H1 (cell line): ENCODE results near the gene ARHGAP5. TPM values are rescaled to one million over a fixed set of nuclear protein-coding genes. Genes with fewer than 3 reads are reported as not detected.

Source experiments
- ASH2L ChIP-seq: fragments of 200-600, 300-600 bp; sonication (generic); IDR thresholded peaks from one replicate; pipeline ENCODE4 v1.7.1; 2017; ENCODE audit warnings: low read length
- CTCF ChIP-seq, 3 experiments: IDR thresholded peaks; 1 replicate in 2 of 3; 2 replicates in 1 of 3; pipeline versions ENCODE4 v1.5.1 to v1.6.1; 2011; ENCODE audit warnings: low read length in 3 of 3, mild to moderate bottlenecking in 3 of 3, inconsistent platforms in 2 of 3, low read depth in 1 of 3, moderate library complexity in 1 of 3; ENCODE audit not compliant: insufficient read depth in 1 of 3; ENCODE audit errors: control extremely low read depth in 1 of 3
- EP300 ChIP-seq, 2 experiments: IDR thresholded peaks; 1 replicate in 1 of 2; 2 replicates in 1 of 2; pipeline ENCODE4 v1.6.1; 2011 to 2012; ENCODE audit warnings: low read depth in 2 of 2, low read length in 2 of 2, mild to moderate bottlenecking in 2 of 2, borderline replicate concordance in 1 of 2, inconsistent platforms in 1 of 2, moderate library complexity in 1 of 2
- HDAC2 ChIP-seq, 2 experiments: fragments of 300-600 bp in 1 of 2; sonication (generic) in 1 of 2; IDR thresholded peaks; 2 replicates each; pipeline ENCODE4 v1.6.1; 2011 to 2012; ENCODE audit warnings: low read depth in 2 of 2, low read length in 2 of 2, mild to moderate bottlenecking in 2 of 2, moderate library complexity in 2 of 2, borderline replicate concordance in 1 of 2, inconsistent platforms in 1 of 2
- TCF12 ChIP-seq: IDR thresholded peaks from 2 replicates; pipeline ENCODE4 v1.6.1; 2011; ENCODE audit warnings: low read depth, mild to moderate bottlenecking, low read length
- polyA plus RNA-seq, 7 experiments: library from polyadenylated mRNA; depleted of rRNA in 3 of 7; stranded (reverse) in 5 of 7; unstranded in 2 of 7; fragments of >200 nt in 5 of 7; fragments of 200-250 nt in 2 of 7; gene quantifications; 1 replicate in 5 of 7; 2 replicates in 1 of 7; 4 replicates in 1 of 7; pipeline versions ENCODE4 v1.2.1 to v1.2.3, GENCODE V29; 2011 to 2013; ENCODE audit warnings: missing spikeins in 2 of 7, mixed read lengths in 2 of 7
- total RNA-seq: library from RNA; stranded (reverse); fragmentation: NEBNext Ultra II Directional; extraction: Animal tissue kit (Norgen Biotek cat#: 25700); gene quantifications from 2 replicates; pipeline ENCODE4 v1.2.1, GENCODE V29; 2021

ARHGAP5 gene
- total and polyA plus RNA-seq, 2 of the 8 experiments (the other 6 are each of a cell fraction or from before 2014, with no cell fraction given), result 7.8 to 77.3 TPM

GRCh38 chr14:32195636-32196035, 118.5 kb downstream of the ARHGAP5 start (continued):
- TF ChIP-seq TCF12 (no peak), EP300 (IDR thresholded peaks at IDR 0.05; ENCODE audit: borderline replicate concordance in 1 of 2, low read depth in 2 of 2, low read length in 2 of 2) (no peak), HDAC2 (IDR thresholded peaks at IDR 0.05; ENCODE audit: borderline replicate concordance in 1 of 2, low read depth in 2 of 2, low read length in 2 of 2) (no peak), CTCF (IDR thresholded peaks at IDR 0.05; ENCODE audit: control extremely low read depth in 1 of 3, insufficient read depth in 1 of 3, low read depth in 1 of 3, low read length in 3 of 3) (no peak), ASH2L (no peak)
